ENCODE data around the gene GPR37. TPM values are rescaled to one million over a fixed set of nuclear protein-coding genes. Genes with fewer than 3 reads are reported as not detected.

Gene GPR37
- total RNA-seq, 2 experiments from 2014 or later, result not detected

GRCh38 chr7:124790645-124791044 is 25.1 kb upstream of the GPR37 start:
- Mint-ChIP-seq H3K4me3 (no peak overlapping the region), H3K36me3 (no peaks in the 10 kb centered on the region), H3K9me3 (no peaks in the 10 kb centered on the region), H3K27ac (no peak overlapping the region), H3K4me1 (no peaks in the 10 kb centered on the region), H3K27me3 (peaks cover 10% of the 10 kb centered on the region)
- ATAC-seq (ENCODE audit: low read depth), result no peak
- DNase-seq, result no peak
- POLR2A ChIA-PET, result no interaction called here

- no peaks in the 10 kb centered on the region for H3K4me1 Mint-ChIP-seq
- no peak overlapping the region for H3K27ac Mint-ChIP-seq
- peaks cover 4% of the 10 kb centered on the region for H3K27me3 Mint-ChIP-seq
- POLR2A ChIA-PET, result no interaction called here
- ATAC-seq (ENCODE audit: low read depth), result no peak
- no peak overlapping the region for H3K4me3 Mint-ChIP-seq
- no peaks in the 10 kb centered on the region for H3K9me3 Mint-ChIP-seq
- DNase-seq, result no peak
- H3K36me3 Mint-ChIP-seq, result no peaks in the 10 kb centered on the region
Measured at GRCh38 chr7:124785994-124786393, 20.4 kb upstream of the GPR37 start.

GRCh38 chr7:124784879-124785818 is 19.6 kb upstream of the GPR37 start:
- Mint-ChIP-seq H3K27ac (no peak overlapping the region), H3K4me3 (no peak overlapping the region), H3K9me3 (no peaks in the 10 kb centered on the region), H3K36me3 (no peaks in the 10 kb centered on the region), H3K27me3 (peaks cover 4% of the 10 kb centered on the region), H3K4me1 (no peaks in the 10 kb centered on the region)
- DNase-seq, result no peak
- POLR2A ChIA-PET, result no interaction called here
- ATAC-seq (ENCODE audit: low read depth), result no peak

- no peaks in the 10 kb centered on the region for H3K4me1 Mint-ChIP-seq
- POLR2A ChIA-PET, result no interaction called here
Measured at GRCh38 chr7:124783271-124783670, 17.7 kb upstream of the GPR37 start.

GRCh38 chr7:124781907-124782734 is 16.5 kb upstream of the GPR37 start:
- Mint-ChIP-seq H3K36me3 (no peaks in the 10 kb centered on the region), H3K9me3 (no peaks in the 10 kb centered on the region)

More at GRCh38 chr7:124783271-124783670, 17.7 kb upstream of the GPR37 start:
- Mint-ChIP-seq H3K27ac (no peak overlapping the region), H3K36me3 (no peaks in the 10 kb centered on the region), H3K9me3 (no peaks in the 10 kb centered on the region), H3K27me3 (peaks cover 3% of the 10 kb centered on the region), H3K4me3 (no peak overlapping the region)
- DNase-seq (no peak), ATAC-seq (ENCODE audit: low read depth) (no peak)

GRCh38 chr7:124781418-124781817 is 15.8 kb upstream of the GPR37 start:
- Mint-ChIP-seq H3K4me1 (no peaks in the 10 kb centered on the region), H3K27me3 (peaks cover 3% of the 10 kb centered on the region), H3K9me3 (no peaks in the 10 kb centered on the region), H3K27ac (no peak overlapping the region), H3K36me3 (no peaks in the 10 kb centered on the region), H3K4me3 (no peak overlapping the region)
- DNase-seq (no peak), ATAC-seq (ENCODE audit: low read depth) (no peak)
- POLR2A ChIA-PET, result no interaction called here

More at GRCh38 chr7:124781907-124782734, 16.5 kb upstream of the GPR37 start:
- H3K27ac Mint-ChIP-seq, result no peak overlapping the region
- H3K4me3 Mint-ChIP-seq, result no peak overlapping the region
- ATAC-seq (ENCODE audit: low read depth) (no peak), DNase-seq (no peak)
- no peaks in the 10 kb centered on the region for H3K4me1 Mint-ChIP-seq
- H3K27me3 Mint-ChIP-seq, result peaks cover 3% of the 10 kb centered on the region
- POLR2A ChIA-PET, result no interaction called here

GRCh38 chr7:124780608-124781007 is 15.0 kb upstream of the GPR37 start:
- POLR2A ChIA-PET, result no interaction called here
- DNase-seq (no peak), ATAC-seq (ENCODE audit: low read depth) (no peak)
- H3K36me3 Mint-ChIP-seq, result no peaks in the 10 kb centered on the region
- no peak overlapping the region for H3K27ac Mint-ChIP-seq
- H3K9me3 Mint-ChIP-seq, result no peaks in the 10 kb centered on the region
- peaks cover 3% of the 10 kb centered on the region for H3K27me3 Mint-ChIP-seq
- H3K4me3 Mint-ChIP-seq, result no peak overlapping the region
- H3K4me1 Mint-ChIP-seq, result no peaks in the 10 kb centered on the region

- Mint-ChIP-seq H3K27me3 (peaks cover 3% of the 10 kb centered on the region), H3K9me3 (no peaks in the 10 kb centered on the region), H3K4me3 (no peak overlapping the region), H3K27ac (no peak overlapping the region), H3K36me3 (no peaks in the 10 kb centered on the region), H3K4me1 (no peaks in the 10 kb centered on the region)
- POLR2A ChIA-PET, result no interaction called here
- ATAC-seq (ENCODE audit: low read depth) (no peak), DNase-seq (no peak)
Measured at GRCh38 chr7:124780056-124780455, 14.5 kb upstream of the GPR37 start.

- DNase-seq (no peak), ATAC-seq (ENCODE audit: low read depth) (no peak)
- H3K9me3 Mint-ChIP-seq, result no peaks in the 10 kb centered on the region
- no peaks in the 10 kb centered on the region for H3K36me3 Mint-ChIP-seq
- H3K27ac Mint-ChIP-seq, result no peak overlapping the region
- peaks cover 3% of the 10 kb centered on the region for H3K27me3 Mint-ChIP-seq
- H3K4me1 Mint-ChIP-seq, result no peaks in the 10 kb centered on the region
- H3K4me3 Mint-ChIP-seq, result no peak overlapping the region
- POLR2A ChIA-PET, result no interaction called here
Measured at GRCh38 chr7:124779620-124780019, 14.0 kb upstream of the GPR37 start.

- POLR2A ChIA-PET, result no interaction called here
- H3K4me3 Mint-ChIP-seq, result no peak overlapping the region
- H3K4me1 Mint-ChIP-seq, result no peaks in the 10 kb centered on the region
- no peaks in the 10 kb centered on the region for H3K36me3 Mint-ChIP-seq
- no peaks in the 10 kb centered on the region for H3K9me3 Mint-ChIP-seq
- peaks cover 3% of the 10 kb centered on the region for H3K27me3 Mint-ChIP-seq
- H3K27ac Mint-ChIP-seq, result no peak overlapping the region
- no peak for DNase-seq
- ATAC-seq (ENCODE audit: low read depth), result no peak
Measured at GRCh38 chr7:124779194-124779593, 13.6 kb upstream of the GPR37 start.

GRCh38 chr7:124777268-124777667 is 11.7 kb upstream of the GPR37 start:
- Mint-ChIP-seq H3K9me3 (no peaks in the 10 kb centered on the region), H3K27me3 (peaks cover 3% of the 10 kb centered on the region)

GRCh38 chr7:124776153-124776552 is 10.6 kb upstream of the GPR37 start:
- ATAC-seq (ENCODE audit: low read depth), result no peak
- no peak for DNase-seq
- H3K4me3 Mint-ChIP-seq, result no peak overlapping the region
- peaks cover 5% of the 10 kb centered on the region for H3K27me3 Mint-ChIP-seq
- H3K9me3 Mint-ChIP-seq, result no peaks in the 10 kb centered on the region
- no peak overlapping the region for H3K27ac Mint-ChIP-seq
- H3K36me3 Mint-ChIP-seq, result no peaks in the 10 kb centered on the region
- H3K4me1 Mint-ChIP-seq, result no peaks in the 10 kb centered on the region
- POLR2A ChIA-PET, result no interaction called here

More at GRCh38 chr7:124777268-124777667, 11.7 kb upstream of the GPR37 start:
- Mint-ChIP-seq H3K36me3 (no peaks in the 10 kb centered on the region), H3K4me1 (no peaks in the 10 kb centered on the region), H3K4me3 (no peak overlapping the region), H3K27ac (no peak overlapping the region)
- no peak for DNase-seq
- POLR2A ChIA-PET, result no interaction called here
- ATAC-seq (ENCODE audit: low read depth), result no peak

GRCh38 chr7:124775422-124775821 is 9.8 kb upstream of the GPR37 start:
- Mint-ChIP-seq H3K9me3 (no peaks in the 10 kb centered on the region), H3K4me1 (no peaks in the 10 kb centered on the region), H3K27me3 (peaks cover 6% of the 10 kb centered on the region), H3K27ac (no peak overlapping the region), H3K36me3 (no peaks in the 10 kb centered on the region), H3K4me3 (no peak overlapping the region)
- ATAC-seq (ENCODE audit: low read depth), result no peak
- POLR2A ChIA-PET, result no interaction called here
- DNase-seq, result no peak

- H3K27ac Mint-ChIP-seq, result no peak overlapping the region
- peaks cover 7% of the 10 kb centered on the region for H3K27me3 Mint-ChIP-seq
- no peaks in the 10 kb centered on the region for H3K9me3 Mint-ChIP-seq
- ATAC-seq (ENCODE audit: low read depth) (no peak), DNase-seq (no peak)
- H3K36me3 Mint-ChIP-seq, result no peaks in the 10 kb centered on the region
- H3K4me1 Mint-ChIP-seq, result no peaks in the 10 kb centered on the region
- POLR2A ChIA-PET, result no interaction called here
- H3K4me3 Mint-ChIP-seq, result no peak overlapping the region
Measured at GRCh38 chr7:124773938-124774337, 8.3 kb upstream of the GPR37 start.

Measured in activated naive CD8-positive, alpha-beta T cell treated with anti-CD3 and anti-CD28 coated beads, Interleukin-2, amount 10 ng/mL, durations not matched to agents 7 days and 5 days (primary cell).